Sigmoid colon (tissue), 7 donors: Measurements from ENCODE around the gene INCA1. TPM values are rescaled to one million over a fixed set of nuclear protein-coding genes. Genes with fewer than 3 reads are reported as not detected.

Experiments used
- DNase-seq: peaks from one replicate; pipeline ENCODE4 v3.0.0-alpha.2; 2019
- H3K27ac ChIP-seq, 4 donors: fragments of 200-600 bp; sonication (generic); one replicate each; pipeline ENCODE4 v1.5.1; 2016 to 2019; ENCODE audit warnings: mild to moderate bottlenecking in 1 of 4
- H3K27me3 ChIP-seq, 3 donors: fragments of 200-600 bp; sonication (generic); one replicate each; pipeline ENCODE4 v1.5.1; 2019; ENCODE audit warnings: mild to moderate bottlenecking in 1 of 3
- H3K36me3 ChIP-seq, 4 donors: fragments of 200-600 bp; sonication (generic); one replicate each; pipeline ENCODE4 v1.5.1; 2016 to 2019
- H3K4me1 ChIP-seq, 4 donors: fragments of 200-600 bp; sonication (generic); one replicate each; pipeline ENCODE4 v1.5.1; 2017 to 2019
- H3K4me3 ChIP-seq, 4 donors: fragments of 200-600 bp; sonication (generic); one replicate each; pipeline ENCODE4 v1.5.1; 2017 to 2019; ENCODE audit warnings: mild to moderate bottlenecking in 2 of 4, moderate library complexity in 1 of 4
- H3K9me3 ChIP-seq, 4 donors: fragments of 200-600 bp in 3 of 4; sonication (generic) in 3 of 4; one replicate each; pipeline versions ENCODE4 v1.5.1 to v1.6.1; 2013 to 2019
- EP300 ChIP-seq, 4 donors: sonication (generic); formaldehyde crosslinking; IDR thresholded peaks; one replicate each; pipeline ENCODE4 v1.6.1; 2017; ENCODE audit warnings: antibody characterized with exemption in 4 of 4
- POLR2A ChIP-seq, 2 donors: fragments of 450-650 bp; IDR thresholded peaks; one replicate each; pipeline ENCODE4 v1.6.1; 2016; ENCODE audit warnings: antibody characterized with exemption in 2 of 2, mild to moderate bottlenecking in 2 of 2, moderate library complexity in 2 of 2
- POLR2AphosphoS5 ChIP-seq, 4 donors: sonication (generic); formaldehyde crosslinking; IDR thresholded peaks; one replicate each; pipeline ENCODE4 v1.6.1; 2017; ENCODE audit warnings: antibody characterized with exemption in 4 of 4
- WGBS, 2 donors: extraction: QIAGEN DNeasy Blood & Tissue Kit; methylation state at CpG; one replicate each; pipeline ENCODE4 v1.1.7; 2013; 5-methylcytosine and 5-hydroxymethylcytosine counted together
- intact Hi-C: fragments of 100-400 bp; cut with DNase I; formaldehyde crosslinking; loops from one replicate; pipeline ENCODE4 v1.15.1; 2023
- polyA plus RNA-seq, 3 donors: library from polyadenylated mRNA; stranded (reverse); fragments of 200-250 nt; gene quantifications; one replicate each; pipeline ENCODE4 v1.2.3, GENCODE V29; 2013
- total RNA-seq, 4 donors: library from RNA; depleted of rRNA; stranded (reverse); fragments of >200 nt; gene quantifications; one replicate each; pipeline ENCODE4 v1.1.0, GENCODE V29; 2016
- TF ChIP-seq, protein P1 (sequence below), 4 experiments: fragments of 450-650 bp in 3 of 4; fragments of 200-600 bp in 1 of 4; IDR thresholded peaks; one replicate each; pipeline ENCODE4 v1.5.1; 2016 to 2019; ENCODE audit warnings: antibody characterized with exemption in 4 of 4, mild to moderate bottlenecking in 3 of 4, moderate library complexity in 2 of 4
- donor health status: healthy with polysubstance abuse.
- donor health status: Bipolar disorder and iron deficiency.
- donor health status: healthy.

INCA1 gene
- total and polyA plus RNA-seq, 7 donors = 0.36 to 3.6 (median 2.2) TPM

DNA sequence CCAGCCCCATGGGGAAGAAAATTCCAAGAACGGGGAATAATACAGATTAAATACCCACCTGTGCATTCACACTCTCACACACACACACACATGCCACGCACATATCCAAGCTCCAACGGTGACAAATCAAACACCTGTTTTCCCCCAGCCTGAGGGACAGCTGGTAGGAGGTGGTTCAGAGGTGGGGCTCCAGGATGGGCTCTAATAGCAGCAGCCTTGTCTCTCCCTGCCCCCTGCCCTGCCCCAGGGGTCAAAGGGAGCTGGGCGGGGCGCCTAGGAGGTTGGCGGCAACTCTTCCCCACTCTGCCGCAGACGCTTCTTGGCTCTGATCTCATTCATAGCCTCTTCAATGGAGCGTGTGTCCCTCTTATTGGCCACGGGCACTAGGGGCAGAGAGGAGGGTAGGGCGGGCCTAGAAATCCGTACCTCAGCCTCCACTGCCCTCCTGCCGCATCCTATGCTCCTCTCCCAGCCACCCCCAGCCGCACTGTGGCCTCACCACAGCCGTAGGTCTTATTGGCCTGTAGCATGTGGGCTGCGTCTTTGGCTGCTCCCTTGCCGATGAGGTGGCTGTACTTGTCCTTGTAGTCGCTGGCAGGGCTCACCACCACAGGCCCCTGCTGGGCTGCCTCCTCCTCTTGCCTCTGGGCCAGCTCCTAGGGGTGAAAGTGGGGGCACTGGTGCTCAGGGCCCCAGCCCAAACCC is 37.9 kb downstream of the INCA1 start:
- Histone ChIP-seq H3K4me3 (no peak overlapping the region), H3K9me3 (no peaks in the 10 kb centered on the region), H3K36me3 (peaks cover 13 to 39% (median 18%) of the 10 kb centered on the region in 4 donors), H3K27ac (no peak overlapping the region), H3K27me3 (no peaks in the 10 kb centered on the region), H3K4me1 (no peaks in the 10 kb centered on the region)
- WGBS, 2 donors = 51 to 82% methylated on average over 18 of the region's 18 CpGs
- intact Hi-C loops = no loop called here
- TF ChIP-seq, protein P1, sequence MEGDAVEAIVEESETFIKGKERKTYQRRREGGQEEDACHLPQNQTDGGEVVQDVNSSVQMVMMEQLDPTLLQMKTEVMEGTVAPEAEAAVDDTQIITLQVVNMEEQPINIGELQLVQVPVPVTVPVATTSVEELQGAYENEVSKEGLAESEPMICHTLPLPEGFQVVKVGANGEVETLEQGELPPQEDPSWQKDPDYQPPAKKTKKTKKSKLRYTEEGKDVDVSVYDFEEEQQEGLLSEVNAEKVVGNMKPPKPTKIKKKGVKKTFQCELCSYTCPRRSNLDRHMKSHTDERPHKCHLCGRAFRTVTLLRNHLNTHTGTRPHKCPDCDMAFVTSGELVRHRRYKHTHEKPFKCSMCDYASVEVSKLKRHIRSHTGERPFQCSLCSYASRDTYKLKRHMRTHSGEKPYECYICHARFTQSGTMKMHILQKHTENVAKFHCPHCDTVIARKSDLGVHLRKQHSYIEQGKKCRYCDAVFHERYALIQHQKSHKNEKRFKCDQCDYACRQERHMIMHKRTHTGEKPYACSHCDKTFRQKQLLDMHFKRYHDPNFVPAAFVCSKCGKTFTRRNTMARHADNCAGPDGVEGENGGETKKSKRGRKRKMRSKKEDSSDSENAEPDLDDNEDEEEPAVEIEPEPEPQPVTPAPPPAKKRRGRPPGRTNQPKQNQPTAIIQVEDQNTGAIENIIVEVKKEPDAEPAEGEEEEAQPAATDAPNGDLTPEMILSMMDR (IDR thresholded peaks at IDR 0.05) = no peak
- TF ChIP-seq EP300 (IDR thresholded peaks at IDR 0.05) (no peak), POLR2A (IDR thresholded peaks at IDR 0.05) (no peak), POLR2AphosphoS5 (IDR thresholded peaks at IDR 0.05) (no peak)
- DNase-seq = no peak

DNA sequence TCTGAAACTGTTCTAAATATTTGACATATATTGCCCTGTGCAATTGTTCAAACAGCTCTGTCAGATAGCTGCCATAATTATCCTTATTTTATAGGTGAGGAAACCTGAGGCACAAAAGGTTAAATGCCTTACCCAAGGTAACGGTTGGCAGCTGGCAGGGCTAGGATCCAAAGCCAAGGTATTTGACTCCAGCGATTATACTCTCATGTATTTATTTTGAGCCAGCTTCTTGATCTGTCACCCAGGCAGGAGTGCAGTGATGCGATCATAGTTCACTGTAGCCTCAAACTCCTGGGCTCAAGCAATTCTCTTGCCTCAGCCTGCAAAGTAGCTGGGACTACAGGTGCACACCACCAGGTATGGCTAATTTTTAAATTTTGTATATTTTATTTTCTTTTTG is 39.2 kb downstream of the INCA1 start:
- intact Hi-C loops = no loop called here
- H3K36me3 ChIP-seq = peaks cover 13 to 39% (median 18%) of the 10 kb centered on the region in 4 donors
- no peaks in the 10 kb centered on the region for H3K27me3 ChIP-seq
- H3K9me3 ChIP-seq = no peaks in the 10 kb centered on the region
- TF ChIP-seq POLR2A (IDR thresholded peaks at IDR 0.05) (no peak), POLR2AphosphoS5 (IDR thresholded peaks at IDR 0.05) (no peak), EP300 (IDR thresholded peaks at IDR 0.05) (no peak)
- TF ChIP-seq, protein P1 (IDR thresholded peaks at IDR 0.05) = no peak
- H3K4me3 ChIP-seq = no peak overlapping the region
- DNase-seq = no peak
- H3K4me1 ChIP-seq = no peaks in the 10 kb centered on the region
- 37 to 65% methylated on average over 3 of the region's 3 CpGs for WGBS, 2 donors
- H3K27ac ChIP-seq = no peak overlapping the region

DNA sequence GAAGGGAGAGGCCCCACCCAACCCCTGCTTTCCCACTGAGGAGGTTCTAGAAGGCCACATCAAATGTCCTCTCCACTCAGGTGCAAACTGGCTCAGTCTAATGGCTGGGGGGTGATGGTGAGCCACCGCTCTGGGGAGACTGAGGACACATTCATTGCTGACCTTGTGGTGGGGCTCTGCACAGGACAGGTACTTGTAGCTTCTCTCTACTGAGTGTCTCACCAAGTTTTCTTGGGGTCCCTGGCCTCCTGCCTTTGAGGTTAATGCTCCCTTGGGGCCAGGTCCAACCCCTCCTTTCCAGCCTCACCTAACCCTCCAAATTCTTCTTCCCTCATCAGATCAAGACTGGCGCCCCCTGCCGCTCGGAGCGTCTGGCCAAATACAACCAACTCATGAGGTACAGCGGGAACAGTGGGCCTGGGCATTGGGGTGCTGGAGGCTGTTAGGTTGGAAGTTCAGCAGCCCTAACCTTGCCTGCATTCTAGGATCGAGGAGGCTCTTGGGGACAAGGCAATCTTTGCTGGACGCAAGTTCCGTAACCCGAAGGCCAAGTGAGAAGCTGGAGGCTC is 40.7 kb downstream of the INCA1 start:
- intact Hi-C loops = no loop called here
- H3K27me3 ChIP-seq = no peaks in the 10 kb centered on the region
- no peak overlapping the region for H3K4me3 ChIP-seq
- DNase-seq = no peak
- H3K36me3 ChIP-seq = peaks cover 13 to 35% (median 18%) of the 10 kb centered on the region in 4 donors
- H3K9me3 ChIP-seq = no peaks in the 10 kb centered on the region
- TF ChIP-seq, protein P1 (IDR thresholded peaks at IDR 0.05) = peak in 1 of 4 experiments; percentile 7
- no peak for TF ChIP-seq POLR2A (IDR thresholded peaks at IDR 0.05)
- no peak for TF ChIP-seq POLR2AphosphoS5 (IDR thresholded peaks at IDR 0.05)
- no peak for TF ChIP-seq EP300 (IDR thresholded peaks at IDR 0.05)
- no peak overlapping the region for H3K27ac ChIP-seq
- 89% methylated on average over 10 of the region's 10 CpGs for WGBS, 2 donors
- peaks cover 0 to under 1% (median under 1%) of the 10 kb centered on the region in 4 donors for H3K4me1 ChIP-seq

DNA sequence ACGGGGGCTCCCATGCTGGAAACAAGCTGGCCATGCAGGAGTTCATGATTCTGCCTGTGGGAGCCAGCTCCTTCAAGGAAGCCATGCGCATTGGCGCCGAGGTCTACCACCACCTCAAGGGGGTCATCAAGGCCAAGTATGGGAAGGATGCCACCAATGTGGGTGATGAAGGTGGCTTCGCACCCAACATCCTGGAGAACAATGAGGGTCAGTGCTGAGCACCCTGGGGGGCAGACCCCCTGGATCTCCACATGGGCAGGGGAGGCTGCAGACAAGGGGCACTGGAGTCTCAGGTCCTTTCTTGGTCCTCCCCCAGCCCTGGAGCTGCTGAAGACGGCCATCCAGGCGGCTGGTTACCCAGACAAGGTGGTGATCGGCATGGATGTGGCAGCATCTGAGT is 42.2 kb downstream of the INCA1 start:
- Histone ChIP-seq H3K36me3 (peaks cover 8 to 21% (median 14%) of the 10 kb centered on the region in 4 donors), H3K4me1 (peaks cover 0 to 15% (median 13%) of the 10 kb centered on the region in 4 donors), H3K9me3 (no peaks in the 10 kb centered on the region), H3K27me3 (no peaks in the 10 kb centered on the region), H3K27ac (no peak overlapping the region), H3K4me3 (no peak overlapping the region)
- DNase-seq = no peak
- intact Hi-C loops = no loop called here
- WGBS, 2 donors = 97 to 98% methylated on average over 8 of the region's 8 CpGs
- TF ChIP-seq, protein P1 (IDR thresholded peaks at IDR 0.05) = no peak
- TF ChIP-seq EP300 (IDR thresholded peaks at IDR 0.05) (no peak), POLR2AphosphoS5 (IDR thresholded peaks at IDR 0.05) (no peak), POLR2A (IDR thresholded peaks at IDR 0.05) (no peak)
